GM21529 (cell line): Measurements from ENCODE around the gene RAPGEF2.
"Not testable (repeated sequence)": the region's sequence is repeated elsewhere in the genome, so short reads cannot be mapped to it uniquely, and the experiment has no call there.

Source experiments
- ATAC-seq: cut with Tn5 transposase; IDR thresholded peaks from one replicate; pipeline ENCODE4 v1.9.1; 2021; ENCODE audit not compliant: unreplicated experiment

RAPGEF2 gene, protein sequence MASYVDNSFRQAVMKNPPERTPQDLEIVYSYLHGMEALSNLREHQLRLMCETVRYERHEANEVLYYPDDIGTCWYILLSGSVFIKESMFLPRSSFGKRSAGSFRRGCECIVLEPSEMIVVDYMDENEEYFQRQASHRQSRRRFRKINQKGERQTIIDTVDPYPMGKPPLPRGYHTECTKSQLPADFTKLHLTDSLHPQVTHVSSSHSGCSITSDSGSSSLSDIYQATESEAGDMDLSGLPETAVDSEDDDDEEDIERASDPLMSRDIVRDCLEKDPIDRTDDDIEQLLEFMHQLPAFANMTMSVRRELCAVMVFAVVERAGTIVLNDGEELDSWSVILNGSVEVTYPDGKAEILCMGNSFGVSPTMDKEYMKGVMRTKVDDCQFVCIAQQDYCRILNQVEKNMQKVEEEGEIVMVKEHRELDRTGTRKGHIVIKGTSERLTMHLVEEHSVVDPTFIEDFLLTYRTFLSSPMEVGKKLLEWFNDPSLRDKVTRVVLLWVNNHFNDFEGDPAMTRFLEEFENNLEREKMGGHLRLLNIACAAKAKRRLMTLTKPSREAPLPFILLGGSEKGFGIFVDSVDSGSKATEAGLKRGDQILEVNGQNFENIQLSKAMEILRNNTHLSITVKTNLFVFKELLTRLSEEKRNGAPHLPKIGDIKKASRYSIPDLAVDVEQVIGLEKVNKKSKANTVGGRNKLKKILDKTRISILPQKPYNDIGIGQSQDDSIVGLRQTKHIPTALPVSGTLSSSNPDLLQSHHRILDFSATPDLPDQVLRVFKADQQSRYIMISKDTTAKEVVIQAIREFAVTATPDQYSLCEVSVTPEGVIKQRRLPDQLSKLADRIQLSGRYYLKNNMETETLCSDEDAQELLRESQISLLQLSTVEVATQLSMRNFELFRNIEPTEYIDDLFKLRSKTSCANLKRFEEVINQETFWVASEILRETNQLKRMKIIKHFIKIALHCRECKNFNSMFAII (N-terminal part only)

DNA sequence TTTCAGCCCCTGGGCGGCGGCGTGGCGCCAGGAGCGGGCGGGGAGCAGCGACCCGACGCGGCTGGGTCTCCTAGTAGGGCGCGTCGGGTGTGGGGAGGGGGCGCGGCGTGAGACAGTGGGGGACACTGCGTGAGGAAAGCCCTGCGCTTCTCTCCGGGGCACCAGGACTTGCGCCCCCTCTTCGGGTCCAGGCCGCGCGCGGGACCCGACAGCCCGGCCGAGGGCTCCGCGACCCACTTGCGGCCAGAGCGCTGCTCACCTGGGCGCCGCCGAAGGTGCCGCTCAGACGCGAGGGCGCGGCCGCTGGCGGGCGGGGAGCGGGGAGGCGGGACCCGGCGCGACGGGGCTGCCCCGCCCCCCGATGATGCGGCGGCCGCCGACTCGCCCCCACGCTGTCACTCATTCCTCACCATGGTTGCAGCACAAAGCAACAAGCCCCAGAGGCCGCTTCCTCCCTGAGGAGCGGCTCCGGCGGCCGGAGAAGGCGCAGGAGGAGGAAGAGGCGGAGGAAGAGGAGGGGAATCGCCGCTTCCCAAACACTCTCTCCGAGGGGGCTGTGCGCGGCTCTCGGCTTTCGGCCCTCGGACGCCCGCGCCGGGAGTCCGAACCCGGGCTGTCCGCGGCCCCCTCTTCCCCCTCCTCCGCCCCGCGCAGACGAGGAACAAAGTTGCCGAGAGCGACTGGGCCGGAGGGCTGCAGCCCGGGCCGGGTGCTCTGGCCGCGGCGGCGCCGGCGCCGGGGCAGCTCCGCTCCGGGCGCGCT, at the start of gene RAPGEF2:
Gene RAPGEF2, plus strand, starts transcription at position 458 of the 762 bp plus-strand sequence. CDS start 1,084 bp downstream, outside the sequence.
- ATAC-seq: peak; percentile 76

GRCh38 chr4:159055833-159056232, 47.0 kb upstream of the RAPGEF2 start:
- ATAC-seq: no peak

DNA sequence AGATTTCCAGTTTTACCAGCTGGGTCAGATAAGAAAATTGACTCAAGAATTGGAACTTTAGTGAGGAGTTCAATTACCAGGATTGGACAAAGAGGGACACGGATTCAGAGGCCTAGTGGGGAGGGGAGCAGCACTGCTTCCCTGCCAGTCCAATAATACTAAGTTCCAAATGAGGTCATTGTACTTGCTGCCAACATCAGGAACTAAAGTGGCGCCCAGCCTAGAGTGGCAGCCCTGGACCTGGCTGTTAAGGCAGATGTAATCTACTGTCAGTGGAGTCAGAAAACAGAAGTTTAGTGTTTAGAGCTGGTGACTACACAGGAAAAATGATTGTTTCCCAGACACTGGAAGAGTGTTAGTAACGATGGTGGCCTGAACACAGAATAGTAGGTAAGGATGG, 42.7 kb upstream of the RAPGEF2 start:
- no peak for ATAC-seq

DNA sequence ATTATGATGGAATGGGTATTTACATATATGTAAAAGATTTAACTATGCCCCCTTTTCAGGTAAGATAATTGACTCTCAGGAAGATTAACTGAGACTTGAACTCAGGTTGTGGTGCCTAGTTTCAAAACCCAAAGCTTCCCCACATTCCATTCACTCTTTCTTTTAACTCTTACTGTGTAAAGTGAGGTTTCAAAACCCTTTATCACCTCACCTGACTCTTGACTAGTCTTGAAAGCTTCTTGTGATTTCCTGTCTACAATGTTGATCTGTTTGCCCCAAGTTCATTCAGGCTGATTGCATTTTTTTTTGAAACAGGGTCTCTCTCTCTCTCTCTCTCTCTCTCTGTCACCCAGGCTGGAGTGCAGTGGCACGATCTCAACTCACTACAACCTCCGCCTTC, 40.5 kb upstream of the RAPGEF2 start:
- no peak for ATAC-seq

GRCh38 chr4:159065513-159066240, 37.2 kb upstream of the RAPGEF2 start:
- ATAC-seq: no peak

DNA sequence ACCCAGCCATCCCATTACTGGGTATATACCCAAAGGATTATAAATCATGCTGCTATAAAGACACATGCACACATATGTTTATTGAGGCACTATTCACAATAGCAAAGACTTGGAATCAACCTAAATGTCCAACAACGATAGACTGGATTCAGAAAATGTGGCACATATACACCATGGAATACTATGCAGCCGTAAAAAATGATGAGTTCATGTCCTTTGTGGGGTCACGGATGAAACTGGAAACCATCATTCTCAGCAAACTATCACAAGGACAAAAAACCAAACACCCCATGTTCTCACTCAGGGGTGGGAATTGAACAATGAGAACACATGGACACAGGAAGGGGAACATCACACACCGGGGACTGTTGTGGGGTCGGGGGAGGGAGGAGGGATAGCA, 34.7 kb upstream of the RAPGEF2 start:
- ATAC-seq: not testable (repeated sequence)

- no peak for ATAC-seq
These were observed 33.0 kb upstream of the RAPGEF2 start for GRCh38 chr4:159069922-159070321.

DNA sequence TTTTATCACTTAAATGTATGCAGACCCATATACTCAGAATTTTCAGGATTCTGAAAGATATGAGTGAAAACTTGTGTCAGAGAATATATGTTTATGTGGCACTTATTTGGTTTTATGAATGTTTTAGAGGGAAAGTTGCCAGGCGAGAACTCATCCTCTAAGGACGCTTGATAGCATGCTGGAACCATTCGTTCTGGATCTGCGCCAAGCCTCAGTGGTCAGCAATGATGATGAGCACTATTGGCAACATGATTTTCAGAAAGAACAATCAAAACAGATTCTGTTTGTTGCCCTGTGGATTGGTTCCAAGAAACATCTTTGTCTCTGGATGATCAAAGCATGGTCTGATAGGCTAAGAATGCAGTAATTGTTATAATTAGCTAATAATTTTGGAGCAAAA, 32.1 kb upstream of the RAPGEF2 start:
- no peak for ATAC-seq

- ATAC-seq: no peak
These were observed 31.5 kb upstream of the RAPGEF2 start for GRCh38 chr4:159071178-159071968.

GRCh38 chr4:159071969-159072765, 30.7 kb upstream of the RAPGEF2 start:
- no peak for ATAC-seq

GRCh38 chr4:159075531-159075932, 27.3 kb upstream of the RAPGEF2 start:
- ATAC-seq: no peak

GRCh38 chr4:159077018-159077417, 25.9 kb upstream of the RAPGEF2 start:
- ATAC-seq: peak; percentile 15

DNA sequence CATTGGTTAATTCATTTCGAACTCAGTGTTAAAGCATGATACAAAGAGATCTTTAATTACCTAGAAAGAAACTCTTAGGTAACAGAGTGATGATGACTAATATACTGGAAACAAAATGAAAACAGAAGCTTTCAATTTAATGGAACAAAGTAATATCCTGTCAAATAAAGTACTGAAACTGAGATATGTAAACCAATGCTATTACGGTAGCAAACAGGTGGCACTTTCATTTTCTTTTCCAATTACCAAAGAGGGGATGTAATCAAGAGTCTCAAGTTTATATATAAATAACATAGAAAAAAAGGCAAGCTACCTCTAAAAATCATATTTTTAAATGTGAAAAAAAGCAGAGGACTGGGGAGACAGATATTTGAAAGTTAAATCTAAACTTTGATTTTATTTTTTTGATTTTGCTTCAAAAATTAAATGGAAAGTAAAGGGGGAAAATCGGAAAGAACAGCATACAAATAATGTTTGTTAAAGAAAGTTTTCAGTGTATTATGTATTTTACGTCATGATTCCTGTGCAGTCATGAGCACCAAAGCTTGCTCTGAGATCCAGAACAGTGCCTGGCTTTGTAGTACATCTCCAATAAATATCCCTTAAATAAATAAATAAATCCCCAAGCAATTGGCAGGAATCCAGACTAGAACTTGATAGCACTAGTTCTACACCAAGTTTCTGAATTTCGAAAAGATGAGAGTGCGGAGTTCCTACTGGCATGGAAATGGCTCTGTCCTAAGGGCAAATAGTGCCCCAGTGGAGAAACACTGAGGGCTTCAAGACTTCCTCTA, 25.0 kb upstream of the RAPGEF2 start:
- peak; percentile 94 for ATAC-seq

DNA sequence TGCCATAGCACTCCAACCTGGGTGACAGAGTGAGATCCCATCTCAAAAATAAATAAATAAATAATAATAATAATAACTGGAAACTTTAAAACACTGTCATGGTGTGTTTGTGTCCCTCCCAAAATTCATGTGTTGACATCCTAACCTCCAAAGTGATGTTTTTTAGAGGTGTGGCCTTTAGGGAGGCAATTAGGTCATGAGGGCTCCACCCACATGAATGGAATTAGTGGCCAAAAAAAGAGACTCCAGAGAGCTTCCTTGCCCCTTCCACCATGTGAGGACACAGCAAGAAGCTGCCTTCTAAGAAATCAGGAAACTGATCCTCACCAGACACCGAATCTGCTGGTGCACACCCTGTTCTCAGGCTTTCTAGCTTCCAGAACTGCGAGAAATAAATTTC, 23.8 kb upstream of the RAPGEF2 start:
- no peak for ATAC-seq

GRCh38 chr4:159086606-159087005, 16.3 kb upstream of the RAPGEF2 start:
- no peak for ATAC-seq

- no peak for ATAC-seq
These were observed 12.6 kb upstream of the RAPGEF2 start for GRCh38 chr4:159090255-159090654.

- not testable (repeated sequence) for ATAC-seq
These were observed 8.7 kb upstream of the RAPGEF2 start for GRCh38 chr4:159094156-159094555.

DNA sequence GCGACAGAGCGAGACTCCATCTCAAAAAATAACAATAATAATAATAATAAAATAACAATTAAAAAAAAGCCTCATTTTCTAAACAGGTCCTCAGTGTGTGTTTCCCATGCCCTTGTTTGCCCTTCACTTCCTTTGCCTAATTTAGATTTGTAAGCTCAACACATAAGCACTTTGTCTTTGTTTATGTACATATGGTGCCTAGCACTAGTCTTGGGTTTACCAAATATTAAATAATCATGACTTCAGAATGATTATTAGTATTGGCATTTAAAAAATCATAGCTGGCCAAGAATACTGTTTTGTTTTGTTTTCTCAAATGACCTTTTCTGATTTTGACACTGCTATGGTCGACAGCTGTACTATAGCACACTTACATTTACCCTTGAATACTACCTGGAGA, 6.4 kb upstream of the RAPGEF2 start:
- no peak for ATAC-seq
